NCI-H2196 treated with DMSO at 0.1 percent for 48 hours (cell line): ENCODE measurements around the gene CHTOP.

Source experiments
- DNase-seq: peaks from one replicate; lab custom pipeline; 2025; ENCODE audit not compliant: unreplicated experiment; lab: John Stamatoyannopoulos, UW

CHTOP gene

DNA sequence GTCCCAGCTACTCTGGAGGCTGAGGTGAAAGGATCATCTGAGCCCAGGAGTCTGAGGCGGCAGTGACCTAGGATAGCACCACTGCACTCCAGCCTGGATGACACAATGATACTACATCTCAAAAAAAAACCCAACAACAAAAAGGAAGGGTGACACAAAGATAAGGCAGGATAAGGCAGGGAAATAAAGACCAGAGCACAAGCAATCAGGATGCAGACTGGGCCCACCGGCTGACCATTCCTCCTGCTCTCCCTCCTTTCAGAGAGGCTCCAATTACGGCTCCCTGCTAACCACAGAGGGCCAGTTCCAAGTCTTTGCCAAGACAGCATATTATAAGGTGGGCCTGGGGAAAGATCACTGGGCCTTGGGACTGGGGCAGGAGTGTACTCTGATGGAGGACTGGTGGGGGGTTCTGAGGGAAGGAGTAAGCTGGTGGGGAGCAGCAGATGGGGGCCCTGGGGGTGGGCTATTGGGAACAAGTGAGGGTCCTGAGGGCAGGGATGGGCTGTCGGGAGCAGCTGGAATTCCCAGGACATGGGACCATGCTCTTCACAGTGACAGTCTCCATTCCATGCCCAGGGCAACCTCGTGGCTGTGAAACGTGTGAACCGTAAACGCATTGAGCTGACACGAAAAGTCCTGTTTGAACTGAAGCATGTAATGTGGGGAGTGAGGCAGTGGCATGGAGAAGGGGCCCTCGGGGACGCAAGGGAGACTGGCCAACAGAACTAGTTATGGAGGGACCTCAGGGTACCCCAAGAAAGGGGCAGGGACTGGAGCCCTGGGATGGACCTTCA, 51.9 kb downstream of the CHTOP start:
- DNase-seq: no peak

DNA sequence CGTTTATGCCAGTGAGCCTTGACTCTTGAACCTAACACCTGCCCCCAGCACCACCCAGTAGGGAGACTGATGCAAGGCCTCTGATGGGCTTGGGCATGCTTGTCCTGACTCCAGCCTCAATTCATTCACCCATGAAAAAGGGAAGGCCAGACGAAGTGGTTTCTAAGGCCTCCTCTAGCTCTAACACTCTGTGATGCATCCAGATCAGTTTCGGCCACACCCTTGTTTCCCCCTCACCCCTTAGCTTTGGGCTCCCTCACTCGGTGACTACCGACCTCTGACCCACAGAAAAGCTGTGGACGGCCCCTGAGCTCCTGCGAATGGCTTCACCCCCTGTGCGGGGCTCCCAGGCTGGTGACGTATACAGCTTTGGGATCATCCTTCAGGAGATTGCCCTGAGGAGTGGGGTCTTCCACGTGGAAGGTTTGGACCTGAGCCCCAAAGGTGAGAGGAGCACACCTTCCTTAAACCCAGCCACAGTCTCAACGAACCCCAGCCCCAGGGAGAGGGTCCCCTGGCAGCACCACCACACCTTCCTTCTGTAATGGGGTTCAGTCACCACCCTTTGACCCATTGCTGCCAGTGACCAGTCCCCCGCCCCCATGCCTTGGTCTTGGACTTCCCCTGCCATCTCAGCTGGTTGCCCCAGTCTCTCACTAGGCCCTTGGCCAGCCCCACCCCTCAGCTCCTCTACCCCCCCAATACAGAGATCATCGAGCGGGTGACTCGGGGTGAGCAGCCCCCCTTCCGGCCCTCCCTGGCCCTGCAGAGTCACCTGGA, 53.7 kb downstream of the CHTOP start:
- no peak for DNase-seq

DNA sequence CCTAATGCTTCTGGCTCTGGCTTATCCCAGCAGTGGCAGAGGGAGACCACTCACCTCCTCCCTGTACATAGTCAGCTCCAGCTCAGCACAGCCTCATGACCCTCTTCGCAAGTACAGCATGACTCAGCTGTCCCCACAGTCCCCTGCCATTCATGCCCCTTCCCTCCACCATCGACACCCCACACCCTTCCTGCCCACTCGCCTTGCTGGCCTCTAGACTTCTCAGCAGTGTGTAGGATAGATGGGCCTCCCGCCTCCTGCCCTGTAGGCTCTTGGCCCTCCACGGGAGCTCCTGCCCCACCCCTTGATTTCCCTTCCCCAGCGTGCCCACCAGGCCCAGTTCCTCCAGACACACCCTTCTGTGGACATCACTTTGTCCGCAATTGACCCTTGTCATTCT, 54.4 kb downstream of the CHTOP start:
- DNase-seq: no peak

DNA sequence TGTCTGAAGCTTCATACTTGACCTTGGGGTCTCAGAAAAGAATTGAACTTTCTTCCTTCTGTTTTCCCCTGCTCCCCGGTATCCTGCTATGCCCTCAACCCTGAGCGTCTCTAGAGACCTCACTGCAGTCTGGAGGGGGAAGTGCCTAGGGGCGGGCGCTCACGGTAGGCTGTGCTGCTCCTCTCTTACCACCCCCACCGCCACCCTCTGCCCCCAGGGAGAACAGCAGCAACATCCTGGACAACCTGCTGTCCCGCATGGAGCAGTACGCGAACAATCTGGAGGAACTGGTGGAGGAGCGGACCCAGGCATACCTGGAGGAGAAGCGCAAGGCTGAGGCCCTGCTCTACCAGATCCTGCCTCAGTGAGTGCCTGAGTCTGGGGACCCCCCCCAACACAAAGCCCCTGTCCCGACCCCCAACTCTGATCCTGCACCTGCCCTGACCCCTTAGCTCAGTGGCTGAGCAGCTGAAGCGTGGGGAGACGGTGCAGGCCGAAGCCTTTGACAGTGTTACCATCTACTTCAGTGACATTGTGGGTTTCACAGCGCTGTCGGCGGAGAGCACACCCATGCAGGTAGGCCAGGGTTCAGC, 55.0 kb downstream of the CHTOP start:
- no peak for DNase-seq

DNA sequence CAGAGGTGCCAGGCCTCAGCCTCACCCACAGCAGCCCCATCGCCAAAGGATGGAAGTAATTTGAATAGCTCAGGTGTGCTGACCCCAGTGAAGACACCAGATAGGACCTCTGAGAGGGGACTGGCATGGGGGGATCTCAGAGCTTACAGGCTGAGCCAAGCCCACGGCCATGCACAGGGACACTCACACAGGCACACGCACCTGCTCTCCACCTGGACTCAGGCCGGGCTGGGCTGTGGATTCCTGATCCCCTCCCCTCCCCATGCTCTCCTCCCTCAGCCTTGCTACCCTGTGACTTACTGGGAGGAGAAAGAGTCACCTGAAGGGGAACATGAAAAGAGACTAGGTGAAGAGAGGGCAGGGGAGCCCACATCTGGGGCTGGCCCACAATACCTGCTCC, 59.6 kb downstream of the CHTOP start:
- no peak for DNase-seq
